Endodermal cell (in vitro differentiated cells): ENCODE measurements around the gene PCDHA12. TPM values are rescaled to one million over a fixed set of nuclear protein-coding genes. Genes with fewer than 3 reads are reported as not detected.
"Not testable (repeated sequence)": the region's sequence is repeated elsewhere in the genome, so short reads cannot be mapped to it uniquely, and the experiment has no call there.

Experiments
- DNase-seq: peaks from one replicate; pipeline ENCODE4 v3.0.0-alpha.2; 2017
- H3K27ac ChIP-seq: 2 replicates; pipeline ENCODE4 v1.5.1; 2013; ENCODE audit warnings: mild to moderate bottlenecking, low read depth, low read length, moderate library complexity
- H3K27me3 ChIP-seq: 2 replicates; pipeline ENCODE4 v1.6.1; 2013; ENCODE audit warnings: mild to moderate bottlenecking, low read length, moderate library complexity; ENCODE audit not compliant: insufficient read depth, control insufficient read depth, poor library complexity, severe bottlenecking
- H3K36me3 ChIP-seq: 2 replicates; pipeline ENCODE4 v1.7.0; 2013; ENCODE audit warnings: mild to moderate bottlenecking, low read length, moderate library complexity; ENCODE audit not compliant: control insufficient read depth, insufficient read depth
- H3K4me1 ChIP-seq: one replicate; pipeline ENCODE4 v1.7.0; 2013; ENCODE audit warnings: low read length; ENCODE audit not compliant: control insufficient read depth, insufficient read depth
- H3K4me3 ChIP-seq: 2 replicates; pipeline ENCODE4 v1.5.1; 2013; ENCODE audit warnings: mild to moderate bottlenecking, low read length, moderate library complexity
- H3K9ac ChIP-seq: 2 replicates; pipeline ENCODE4 v1.6.1; 2013; ENCODE audit warnings: mild to moderate bottlenecking, low read length, moderate library complexity; ENCODE audit not compliant: poor library complexity, severe bottlenecking; ENCODE audit errors: extremely low read depth
- H3K9me3 ChIP-seq: 2 replicates; pipeline ENCODE4 v1.6.1; 2013; ENCODE audit warnings: mild to moderate bottlenecking, low read length, moderate library complexity; ENCODE audit not compliant: control insufficient read depth
- H3K27ac Mint-ChIP-seq: 2 replicates; pipeline ENCODE4 v1.8.0; 2020; ENCODE audit warnings: mixed read lengths
- H3K27me3 Mint-ChIP-seq: 2 replicates; pipeline ENCODE4 v1.8.0; 2021; ENCODE audit warnings: mild to moderate bottlenecking, mixed read lengths; ENCODE audit not compliant: insufficient read depth
- H3K36me3 Mint-ChIP-seq: 2 replicates; pipeline ENCODE4 v1.8.0; 2020; ENCODE audit warnings: low read depth, mixed read lengths
- H3K4me1 Mint-ChIP-seq: 2 replicates; pipeline ENCODE4 v1.8.0; 2020; ENCODE audit warnings: mixed read lengths
- H3K4me3 Mint-ChIP-seq: 2 replicates; pipeline ENCODE4 v1.8.0; 2020; ENCODE audit warnings: mild to moderate bottlenecking, moderate library complexity, mixed read lengths
- H3K9me3 Mint-ChIP-seq: 2 replicates; pipeline ENCODE4 v1.8.0; 2020; ENCODE audit warnings: mild to moderate bottlenecking, mixed read lengths
- WGBS, 2 experiments: methylation state at CpG; one replicate each; pipeline versions ENCODE4 v1.1.5 to v1.1.7; 2013; ENCODE audit warnings: missing lambda C conversion rate in 2 of 2, mixed read lengths in 1 of 2; ENCODE audit not compliant: insufficient coverage in 1 of 2, insufficient read length in 1 of 2; 5-methylcytosine and 5-hydroxymethylcytosine counted together
- total RNA-seq, 2 donors: library from RNA; stranded (reverse); fragmentation: NEBNext Ultra II Directional in 1 of 2; extraction: Animal tissue kit (Norgen Biotek cat#: 25700) in 1 of 2; gene quantifications; 2 replicates in 1 of 2; 3 replicates in 1 of 2; pipeline ENCODE4 v1.2.1, GENCODE V29; 2021
- TF ChIP-seq, protein P1 (sequence below): fragments of 200-600 bp; sonication (generic); conservative IDR thresholded peaks from 2 replicates; pipeline ENCODE4 v1.5.0; 2021; ENCODE audit warnings: antibody characterized with exemption, mild to moderate bottlenecking

Gene PCDHA12
- total RNA-seq, 2 donors from 2014 or later = 11.2 to 13.8 TPM

DNA sequence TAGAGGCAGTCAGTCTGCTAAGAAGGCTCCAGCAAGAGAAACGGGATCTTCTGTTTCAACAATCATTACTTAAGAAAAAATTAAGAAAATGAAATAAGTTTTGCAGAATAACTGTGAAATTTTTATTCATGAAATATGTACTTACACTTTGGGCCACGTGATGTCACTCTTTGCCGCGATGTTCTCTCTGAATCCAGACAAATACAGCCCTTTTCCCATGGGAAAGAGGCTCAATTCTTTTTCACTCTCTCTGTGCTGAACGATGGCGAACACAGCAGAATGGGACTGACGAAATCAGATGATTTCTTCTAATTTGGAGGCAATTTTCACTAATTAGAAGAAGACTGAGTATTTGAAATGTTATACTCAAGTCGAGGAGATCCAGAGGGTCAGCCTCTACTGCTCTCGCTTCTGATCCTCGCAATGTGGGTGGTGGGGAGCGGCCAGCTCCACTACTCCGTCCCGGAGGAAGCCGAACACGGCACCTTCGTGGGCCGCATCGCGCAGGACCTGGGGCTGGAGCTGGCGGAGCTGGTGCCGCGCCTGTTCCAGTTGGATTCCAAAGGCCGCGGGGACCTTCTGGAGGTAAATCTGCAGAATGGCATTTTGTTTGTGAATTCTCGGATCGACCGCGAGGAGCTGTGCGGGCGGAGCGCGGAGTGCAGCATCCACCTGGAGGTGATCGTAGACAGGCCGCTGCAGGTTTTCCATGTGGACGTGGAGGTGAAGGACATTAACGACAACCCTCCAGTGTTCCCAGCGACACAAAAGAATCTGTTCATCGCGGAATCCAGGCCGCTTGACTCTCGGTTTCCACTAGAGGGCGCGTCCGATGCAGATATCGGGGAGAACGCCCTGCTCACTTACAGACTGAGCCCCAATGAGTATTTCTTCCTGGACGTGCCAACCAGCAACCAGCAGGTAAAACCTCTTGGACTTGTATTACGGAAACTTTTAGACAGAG is 26.7 kb upstream of the PCDHA12 start, which contains the start of gene PCDHA9:
Gene PCDHA9, plus strand, starts transcription at position 244 of the 964 bp plus-strand sequence. Its CDS starts 114 bp downstream, at position 358.
- DNase-seq = peak; percentile 52
- H3K27me3 ChIP-seq, H3K36me3 Mint-ChIP-seq, H3K27ac ChIP-seq, H3K4me3 ChIP-seq, H3K36me3 ChIP-seq, H3K9me3 ChIP-seq, H3K27me3 Mint-ChIP-seq, H3K9ac ChIP-seq, H3K4me1 ChIP-seq, H3K9me3 Mint-ChIP-seq, H3K4me1 Mint-ChIP-seq: not testable (repeated sequence)
- WGBS, 2 experiments = 91 to 93% methylated on average over 15 to 36 of the region's 48 CpGs
- TF ChIP-seq, protein P1, sequence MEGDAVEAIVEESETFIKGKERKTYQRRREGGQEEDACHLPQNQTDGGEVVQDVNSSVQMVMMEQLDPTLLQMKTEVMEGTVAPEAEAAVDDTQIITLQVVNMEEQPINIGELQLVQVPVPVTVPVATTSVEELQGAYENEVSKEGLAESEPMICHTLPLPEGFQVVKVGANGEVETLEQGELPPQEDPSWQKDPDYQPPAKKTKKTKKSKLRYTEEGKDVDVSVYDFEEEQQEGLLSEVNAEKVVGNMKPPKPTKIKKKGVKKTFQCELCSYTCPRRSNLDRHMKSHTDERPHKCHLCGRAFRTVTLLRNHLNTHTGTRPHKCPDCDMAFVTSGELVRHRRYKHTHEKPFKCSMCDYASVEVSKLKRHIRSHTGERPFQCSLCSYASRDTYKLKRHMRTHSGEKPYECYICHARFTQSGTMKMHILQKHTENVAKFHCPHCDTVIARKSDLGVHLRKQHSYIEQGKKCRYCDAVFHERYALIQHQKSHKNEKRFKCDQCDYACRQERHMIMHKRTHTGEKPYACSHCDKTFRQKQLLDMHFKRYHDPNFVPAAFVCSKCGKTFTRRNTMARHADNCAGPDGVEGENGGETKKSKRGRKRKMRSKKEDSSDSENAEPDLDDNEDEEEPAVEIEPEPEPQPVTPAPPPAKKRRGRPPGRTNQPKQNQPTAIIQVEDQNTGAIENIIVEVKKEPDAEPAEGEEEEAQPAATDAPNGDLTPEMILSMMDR = peak; percentile 63
- Mint-ChIP-seq H3K4me3 (peak within 1 kb of the TSS; percentile 76), H3K27ac (peak within 1 kb of the TSS; percentile 79)

- not testable (repeated sequence) for H3K4me3 ChIP-seq, H3K27me3 Mint-ChIP-seq, H3K27me3 ChIP-seq, H3K4me1 Mint-ChIP-seq, H3K27ac Mint-ChIP-seq, H3K4me3 Mint-ChIP-seq, H3K9me3 ChIP-seq, H3K36me3 Mint-ChIP-seq, H3K4me1 ChIP-seq, H3K9ac ChIP-seq, DNase-seq, H3K9me3 Mint-ChIP-seq, H3K27ac ChIP-seq, H3K36me3 ChIP-seq
- 96 to 99% methylated on average over 88 to 101 of the region's 101 CpGs for WGBS, 2 experiments
Observed at GRCh38 chr5:140849831-140850634, 25.1 kb upstream of the PCDHA12 start.

- Histone ChIP-seq H3K4me3 (no peak within 1 kb of the TSS), H3K9me3 (peaks cover 5% of the 10 kb centered on the region), H3K36me3 (no peaks in the 10 kb centered on the region), H3K9ac (no peak within 1 kb of the TSS), H3K27ac (no peak within 1 kb of the TSS), H3K4me1 (no peaks in the 10 kb centered on the region), H3K27me3 (no peaks in the 10 kb centered on the region)
- H3K4me1 Mint-ChIP-seq = peaks cover 6% of the 10 kb centered on the region
- peak within 1 kb of the TSS; percentile 98 for H3K27ac Mint-ChIP-seq
- H3K27me3 Mint-ChIP-seq = no peaks in the 10 kb centered on the region
- peaks cover 23% of the 10 kb centered on the region for H3K9me3 Mint-ChIP-seq
- WGBS, 2 experiments = 90 to 91% methylated on average over 27 to 44 of the region's 44 CpGs
- peak; percentile 82 for DNase-seq
- peak within 1 kb of the TSS; percentile 96 for H3K4me3 Mint-ChIP-seq
- TF ChIP-seq, protein P1 = peak; percentile 80
- H3K36me3 Mint-ChIP-seq = peaks cover 28% of the 10 kb centered on the region
Observed at GRCh38 chr5:140855772-140856674, 19.1 kb upstream of the PCDHA12 start, which contains the start of gene PCDHA10. Gene PCDHA10, plus strand, starts transcription at chr5:140855897. Its CDS starts 152 bp downstream, at chr5:140856049.
